Pancreas (tissue), 10 donors: ENCODE results near the gene TGM2. TPM values are rescaled to one million over a fixed set of nuclear protein-coding genes. Genes with fewer than 3 reads are reported as not detected.

Experiments
- ATAC-seq, 4 donors: fragments of 200-7000 bp; cut with Tn5 transposase; one replicate each; pipeline versions ENCODE4 v1.8.0 to v1.9.1; 2020; ENCODE audit warnings: mild to moderate bottlenecking in 4 of 4, moderate library complexity in 4 of 4
- DNase-seq, 6 donors: peaks; one replicate each; pipeline ENCODE4 v3.0.0-alpha.2; 2020
- FAIRE-seq: peaks from 2 replicates; lab custom pipeline; 2012; peaks lifted over from hg19 to GRCh38; lab: Jason Lieb, UNC
- H3K27ac ChIP-seq, 4 donors: fragments of 200-600 bp; sonication (generic); 1 replicate in 3 of 4; 2 replicates in 1 of 4; pipeline versions ENCODE4 v1.5.0 to v1.8.0; 2020
- H3K27me3 ChIP-seq, 4 donors: fragments of 200-600 bp; one replicate each; pipeline ENCODE4 v1.8.0; 2021
- H3K36me3 ChIP-seq, 3 donors: fragments of 200-600 bp; sonication (generic) in 1 of 3; one replicate each; pipeline versions ENCODE4 v1.5.0 to v1.8.0; 2020 to 2021
- H3K4me1 ChIP-seq, 3 donors: fragments of 200-600 bp; one replicate each; pipeline ENCODE4 v1.8.0; 2021
- H3K4me3 ChIP-seq, 4 donors: fragments of 200-600 bp; sonication (generic) in 2 of 4; one replicate each; pipeline versions ENCODE4 v1.5.0 to v1.8.0; 2020 to 2021
- H3K9me3 ChIP-seq, 4 donors: fragments of 200-600 bp; one replicate each; pipeline ENCODE4 v1.8.0; 2021
- CTCF ChIP-seq, 4 donors: fragments of 200-600 bp; sonication (generic) in 3 of 4; IDR thresholded peaks; one replicate each; pipeline versions ENCODE4 v1.5.0 to v1.8.0; 2021; ENCODE audit warnings: antibody characterized with exemption in 4 of 4
- WGBS, 2 donors: extraction: QIAGEN DNeasy Blood & Tissue Kit; methylation state at CpG; one replicate each; pipeline ENCODE4 v1.1.7; 2013; 5-methylcytosine and 5-hydroxymethylcytosine counted together
- intact Hi-C, 3 donors: fragments of 100-400 bp; cut with DNase I; formaldehyde crosslinking; loops; one replicate each; pipeline versions ENCODE4 v1.11.1 to v1.14.2; 2022
- polyA plus RNA-seq, 2 donors: library from polyadenylated mRNA; stranded (reverse); fragments of 200-250 nt; gene quantifications; one replicate each; pipeline ENCODE4 v1.2.3, GENCODE V29; 2013
- total RNA-seq, 6 donors: library from RNA; stranded (reverse); fragmentation: NEBNext Ultra II Directional in 4 of 6; extraction: Animal tissue kit (Norgen Biotek cat#: 25700) in 4 of 6; gene quantifications; one replicate each; pipeline versions ENCODE4 v1.2.1 to v1.2.4, GENCODE V29; 2021 to 2023
- donor health status: healthy with polysubstance abuse.
- donor health status: DM: no; HTN: no; CAD: no; lungs with moderate emphysema.
- donor health status: DM: no; HTN: no; CAD: no.
- donor health status: control.
- donor health status: control.
- donor health status: Bipolar disorder and iron deficiency.
- donor health status: DM: yes; HTN: yes; CAD: no.
- donor health status: DM: no; HTN: no; CAD: no.
- donor health status: DM: no; HTN: no; CAD: no.
- donor health status: DM: yes; HTN: yes; CAD: no.

TGM2 gene
- total and polyA plus RNA-seq, 8 donors: 3.7 to 92.6 (median 10.8) TPM

- no peak for TF ChIP-seq CTCF (IDR thresholded peaks at IDR 0.05)
- Histone ChIP-seq H3K27ac (no peak overlapping the region), H3K9me3 (no peaks in the 10 kb centered on the region), H3K4me1 (no peaks in the 10 kb centered on the region), H3K4me3 (no peak overlapping the region), H3K27me3 (no peaks in the 10 kb centered on the region), H3K36me3 (no peaks in the 10 kb centered on the region)
- FAIRE-seq (no peak), ATAC-seq (no peak), DNase-seq (peak in 1 of 6 donors; percentile 23)
- WGBS, 2 donors: 52 to 59% methylated on average over 16 of the region's 16 CpGs
- intact Hi-C loops: no loop called here
These were observed 10.5 kb upstream of the TGM2 start for GRCh38 chr20:38175304-38176180.

GRCh38 chr20:38173237-38174156 is 8.4 kb upstream of the TGM2 start:
- intact Hi-C loops: no loop called here
- FAIRE-seq: no peak

GRCh38 chr20:38172408-38172807 is 7.3 kb upstream of the TGM2 start:
- DNase-seq: no peak
- ATAC-seq: no peak
- Histone ChIP-seq H3K36me3 (no peaks in the 10 kb centered on the region), H3K4me3 (no peak overlapping the region), H3K27me3 (no peaks in the 10 kb centered on the region), H3K27ac (no peak overlapping the region), H3K4me1 (no peaks in the 10 kb centered on the region), H3K9me3 (no peaks in the 10 kb centered on the region)
- intact Hi-C loops: no loop called here
- no peak for TF ChIP-seq CTCF (IDR thresholded peaks at IDR 0.05)
- 44 to 60% methylated on average over 4 of the region's 4 CpGs for WGBS, 2 donors
- FAIRE-seq: no peak

More at GRCh38 chr20:38173237-38174156, 8.4 kb upstream of the TGM2 start:
- no peak overlapping the region for H3K27ac ChIP-seq
- ATAC-seq (peak in 3 of 4 donors; percentile 65 to 69 (median 65)), DNase-seq (peak in 1 of 6 donors; percentile 49)
- no peak for TF ChIP-seq CTCF (IDR thresholded peaks at IDR 0.05)
- no peaks in the 10 kb centered on the region for H3K27me3 ChIP-seq
- H3K4me3 ChIP-seq: no peak overlapping the region
- 24 to 35% methylated on average over 14 of the region's 14 CpGs for WGBS, 2 donors
- H3K4me1 ChIP-seq: no peaks in the 10 kb centered on the region
- no peaks in the 10 kb centered on the region for H3K36me3 ChIP-seq
- no peaks in the 10 kb centered on the region for H3K9me3 ChIP-seq

- H3K9me3 ChIP-seq: no peaks in the 10 kb centered on the region
- no peak for ATAC-seq
- DNase-seq: peak in 1 of 6 donors; percentile 3
- no peaks in the 10 kb centered on the region for H3K4me1 ChIP-seq
- FAIRE-seq: no peak
- H3K4me3 ChIP-seq: no peak overlapping the region
- H3K27ac ChIP-seq: no peak overlapping the region
- WGBS, 2 donors: 38 to 52% methylated on average over 4 of the region's 4 CpGs
- intact Hi-C loops: no loop called here
- no peaks in the 10 kb centered on the region for H3K36me3 ChIP-seq
- no peak for TF ChIP-seq CTCF (IDR thresholded peaks at IDR 0.05)
- no peaks in the 10 kb centered on the region for H3K27me3 ChIP-seq
These were observed 6.6 kb upstream of the TGM2 start for GRCh38 chr20:38171675-38172043.
